ENCODE results near the gene PDE6B. TPM values are rescaled to one million over a fixed set of nuclear protein-coding genes. Genes with fewer than 3 reads are reported as not detected.

Gene PDE6B
- total RNA-seq, 1 donor from 2014 or later: 15.0 TPM

- DNase-seq (no peak), ATAC-seq (ENCODE audit: low read depth) (no peak)
- TF ChIP-seq, protein P1, sequence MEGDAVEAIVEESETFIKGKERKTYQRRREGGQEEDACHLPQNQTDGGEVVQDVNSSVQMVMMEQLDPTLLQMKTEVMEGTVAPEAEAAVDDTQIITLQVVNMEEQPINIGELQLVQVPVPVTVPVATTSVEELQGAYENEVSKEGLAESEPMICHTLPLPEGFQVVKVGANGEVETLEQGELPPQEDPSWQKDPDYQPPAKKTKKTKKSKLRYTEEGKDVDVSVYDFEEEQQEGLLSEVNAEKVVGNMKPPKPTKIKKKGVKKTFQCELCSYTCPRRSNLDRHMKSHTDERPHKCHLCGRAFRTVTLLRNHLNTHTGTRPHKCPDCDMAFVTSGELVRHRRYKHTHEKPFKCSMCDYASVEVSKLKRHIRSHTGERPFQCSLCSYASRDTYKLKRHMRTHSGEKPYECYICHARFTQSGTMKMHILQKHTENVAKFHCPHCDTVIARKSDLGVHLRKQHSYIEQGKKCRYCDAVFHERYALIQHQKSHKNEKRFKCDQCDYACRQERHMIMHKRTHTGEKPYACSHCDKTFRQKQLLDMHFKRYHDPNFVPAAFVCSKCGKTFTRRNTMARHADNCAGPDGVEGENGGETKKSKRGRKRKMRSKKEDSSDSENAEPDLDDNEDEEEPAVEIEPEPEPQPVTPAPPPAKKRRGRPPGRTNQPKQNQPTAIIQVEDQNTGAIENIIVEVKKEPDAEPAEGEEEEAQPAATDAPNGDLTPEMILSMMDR (IDR thresholded peaks at IDR 0.05): no peak
- H3K4me1 Mint-ChIP-seq: peaks cover 23% of the 10 kb centered on the region
- H3K4me3 Mint-ChIP-seq: no peak overlapping the region
- H3K27me3 Mint-ChIP-seq: no peaks in the 10 kb centered on the region
- peaks cover 29% of the 10 kb centered on the region for H3K36me3 Mint-ChIP-seq (ENCODE audit: low read depth)
- CTCF ChIA-PET: interaction anchor here (0.9 kb wide), 1 partner anchor 427 kb away, joined by 4 read pairs; no protein-coding TSS in a partner anchor
- POLR2A ChIA-PET: interaction anchor here (0.7 kb wide), 1 partner anchor 20 kb away, joined by 3 read pairs; no protein-coding TSS in a partner anchor
- no peaks in the 10 kb centered on the region for H3K9me3 Mint-ChIP-seq
- intact Hi-C loops (cut with micrococcal nuclease): no loop called here
- no peak overlapping the region for H3K27ac Mint-ChIP-seq
Measured at GRCh38 chr4:671769-672168, 46.4 kb downstream of the PDE6B start.

GRCh38 chr4:673349-674091, 48.1 kb downstream of the PDE6B start:
- Mint-ChIP-seq H3K27ac (peak overlapping the region; percentile 30), H3K4me3 (peak overlapping the region; percentile 88), H3K4me1 (peaks cover 34% of the 10 kb centered on the region), H3K36me3 (ENCODE audit: low read depth) (peaks cover 29% of the 10 kb centered on the region), H3K27me3 (no peaks in the 10 kb centered on the region), H3K9me3 (no peaks in the 10 kb centered on the region)
- intact Hi-C loops (cut with micrococcal nuclease): loop anchor here (1.0 to 2.0 kb wide), 11 partner anchors 9 to 1039 kb away; partner anchors contain the start of genes GAK, IDUA, PCGF3 and PIGG
- DNase-seq (no peak), ATAC-seq (ENCODE audit: low read depth) (no peak)
- ChIA-PET POLR2A (interaction anchor here (0.8 to 3.2 kb wide), 12 partner anchors 10 to 549 kb away, joined by 3 to 56 read pairs (median 7); partner anchors contain the start of genes GAK, TMEM175, ZNF141 and ZNF718), CTCF (interaction anchor here (1.2 to 1.6 kb wide), 3 partner anchors 9 to 27 kb away, joined by 3 to 10 read pairs (median 3); no protein-coding TSS in a partner anchor)
- TF ChIP-seq, protein P1 (IDR thresholded peaks at IDR 0.05): no peak

- Mint-ChIP-seq H3K9me3 (no peaks in the 10 kb centered on the region), H3K4me1 (peaks cover 34% of the 10 kb centered on the region), H3K36me3 (ENCODE audit: low read depth) (peaks cover 29% of the 10 kb centered on the region), H3K27me3 (no peaks in the 10 kb centered on the region), H3K27ac (peak within 1 kb of the TSS; percentile 75), H3K4me3 (peak within 1 kb of the TSS; percentile 88)
- intact Hi-C loops (cut with micrococcal nuclease): loop anchor here (1.0 to 2.0 kb wide), 11 partner anchors 10 to 1038 kb away; partner anchors contain the start of genes GAK, IDUA, PCGF3 and PIGG
- peak; percentile 81 for ATAC-seq (ENCODE audit: low read depth)
- peak; percentile 99 for DNase-seq
- TF ChIP-seq, protein P1 (IDR thresholded peaks at IDR 0.05): peak; percentile 46
- ChIA-PET CTCF (interaction anchor here (1.2 to 1.6 kb wide), 3 partner anchors 10 to 26 kb away, joined by 3 to 10 read pairs (median 3); no protein-coding TSS in a partner anchor), POLR2A (interaction anchor here (0.5 to 3.2 kb wide), 14 partner anchors 11 to 550 kb away, joined by 3 to 56 read pairs (median 6); partner anchors contain the start of genes GAK, TMEM175, ZNF141 and ZNF718)
Measured at GRCh38 chr4:674172-675035, 49.0 kb downstream of the PDE6B start, which contains the start of the genes ATP5ME and MYL5. ATP5ME (minus strand) TSS chr4:674276; CDS start chr4:674247, 29 bp downstream. MYL5 (plus strand) TSS chr4:674542; CDS start chr4:678027, 3,485 bp downstream.

GRCh38 chr4:675036-675882, 49.9 kb downstream of the PDE6B start:
- DNase-seq: no peak
- ATAC-seq (ENCODE audit: low read depth): no peak

More at GRCh38 chr4:675036-675882, 49.9 kb downstream of the PDE6B start:
- peaks cover 28% of the 10 kb centered on the region for H3K36me3 Mint-ChIP-seq (ENCODE audit: low read depth)
- H3K9me3 Mint-ChIP-seq: no peaks in the 10 kb centered on the region
- H3K27ac Mint-ChIP-seq: peak overlapping the region; percentile 75
- no peaks in the 10 kb centered on the region for H3K27me3 Mint-ChIP-seq
- ChIA-PET POLR2A (interaction anchor here (0.5 to 3.2 kb wide), 6 partner anchors 10 to 25 kb away, joined by 3 to 48 read pairs (median 3); no protein-coding TSS in a partner anchor), CTCF (interaction anchor here (0.9 kb wide), 1 partner anchor 312 kb away, joined by 3 read pairs; no protein-coding TSS in a partner anchor)
- intact Hi-C loops (cut with micrococcal nuclease): loop anchor here (2.0 kb wide), 2 partner anchors 258 to 312 kb away; partner anchors contain the start of genes GAK, IDUA and TMEM175
- TF ChIP-seq, protein P1 (IDR thresholded peaks at IDR 0.05): no peak
- H3K4me3 Mint-ChIP-seq: peak overlapping the region; percentile 88
- peaks cover 40% of the 10 kb centered on the region for H3K4me1 Mint-ChIP-seq
